Measurements from ENCODE around the gene SMC5.
"Not testable (repeated sequence)": the region's sequence is repeated elsewhere in the genome, so short reads cannot be mapped to it uniquely, and the experiment has no call there.

SMC5 gene

GRCh38 chr9:70258692-70259511, at the start of gene SMC5:
TSS of gene SMC5 (plus strand) at chr9:70258978. CDS start at chr9:70259079, 101 bp downstream.
- peak; percentile 88 for DNase-seq

- no peak for DNase-seq
These were observed 41.7 kb upstream of the SMC5 start for GRCh38 chr9:70217029-70217428.

DNA sequence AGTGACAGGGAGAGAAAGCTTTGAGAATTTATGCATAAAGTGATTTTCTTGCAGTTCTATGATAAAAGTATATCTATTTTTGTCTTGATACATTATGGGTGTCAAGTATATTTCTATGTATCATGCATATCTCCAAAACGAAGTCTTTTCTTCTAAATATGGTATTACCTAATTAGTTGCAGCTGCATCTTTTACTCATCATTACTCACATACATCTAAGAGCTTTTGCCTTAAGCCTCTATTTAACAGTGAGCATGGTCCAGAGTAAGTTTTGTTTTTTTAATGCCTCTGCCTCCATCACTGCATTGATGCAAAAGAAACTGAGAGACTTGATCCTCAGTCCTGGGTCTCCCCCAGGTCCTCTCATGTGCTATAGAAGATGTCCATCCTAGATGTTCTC, 40.0 kb upstream of the SMC5 start:
- no peak for DNase-seq

DNA sequence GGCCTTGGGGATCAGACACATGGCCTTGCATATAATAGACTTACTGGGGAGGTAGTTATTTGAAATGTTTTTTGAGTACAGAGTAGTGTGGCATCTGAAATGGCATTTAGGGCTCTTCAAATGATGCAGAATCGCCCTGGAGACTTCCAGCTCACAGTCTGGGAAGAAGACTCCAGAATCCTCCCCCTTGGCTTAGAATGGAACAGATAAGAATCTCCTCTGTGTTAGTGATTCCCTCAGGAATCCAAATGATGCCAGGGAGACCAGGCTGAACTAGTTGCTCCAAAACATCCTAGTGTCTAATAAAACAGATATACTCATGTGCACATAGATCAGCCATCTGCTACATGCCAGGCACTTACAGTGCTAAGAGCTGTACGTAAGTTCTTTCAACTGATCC, 38.6 kb upstream of the SMC5 start:
- DNase-seq = no peak

DNA sequence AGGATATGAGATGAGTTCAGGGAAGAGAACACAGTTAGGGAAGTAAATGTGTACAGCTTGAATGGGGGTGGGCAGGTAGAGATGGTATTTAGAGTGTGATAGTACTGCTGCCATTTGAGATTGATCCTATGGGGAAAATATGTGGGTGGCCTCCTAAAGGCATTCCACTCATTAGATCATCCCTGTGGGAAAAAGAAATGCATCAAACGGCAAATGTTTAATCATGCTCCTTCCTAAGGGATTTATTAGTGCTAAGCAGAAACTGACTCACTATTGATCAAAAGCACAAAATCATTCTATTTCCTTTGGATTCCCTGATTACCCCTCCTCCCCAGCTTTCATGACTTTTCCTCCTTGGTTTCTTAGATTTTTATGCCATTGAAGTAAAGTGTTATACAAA, 36.4 kb upstream of the SMC5 start:
- DNase-seq = no peak

DNA sequence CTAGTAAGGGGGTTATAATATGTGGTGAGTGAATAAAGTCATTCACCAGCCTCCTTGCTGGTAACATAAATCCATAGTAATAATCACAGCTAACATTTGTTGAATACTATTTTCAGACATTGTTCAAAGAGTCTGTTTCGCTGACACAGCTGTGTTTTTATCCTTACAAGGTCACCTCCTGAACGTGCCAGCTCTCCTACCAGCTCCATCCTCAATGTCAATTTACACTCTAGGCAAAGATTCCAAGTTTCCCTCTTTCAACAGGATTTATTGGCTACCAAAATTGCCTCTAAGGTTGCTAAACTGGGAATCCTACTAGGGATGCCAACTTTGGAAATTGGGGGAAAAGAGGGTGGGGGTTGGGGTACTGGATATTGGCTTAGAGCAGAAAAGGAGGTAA, 30.7 kb upstream of the SMC5 start:
- DNase-seq = no peak

DNA sequence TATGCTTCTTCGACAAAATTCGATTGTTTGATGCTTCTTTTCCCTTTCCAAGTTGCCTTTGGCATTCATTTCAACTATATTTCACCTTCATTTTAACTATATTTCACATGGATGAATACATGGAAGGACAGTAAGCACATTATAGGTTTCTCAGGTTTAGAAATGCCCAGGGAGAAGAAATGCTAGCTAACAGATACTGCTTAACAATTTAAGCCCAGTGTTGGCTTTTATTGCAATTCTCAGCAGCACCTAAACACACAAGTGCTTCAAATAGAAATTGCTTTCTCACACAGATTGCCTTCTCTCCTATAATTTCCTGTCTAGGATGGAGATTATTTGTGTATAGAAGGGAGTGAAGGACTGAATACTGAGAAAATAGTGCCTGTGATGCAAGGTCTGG, 30.2 kb upstream of the SMC5 start:
- DNase-seq = no peak

DNA sequence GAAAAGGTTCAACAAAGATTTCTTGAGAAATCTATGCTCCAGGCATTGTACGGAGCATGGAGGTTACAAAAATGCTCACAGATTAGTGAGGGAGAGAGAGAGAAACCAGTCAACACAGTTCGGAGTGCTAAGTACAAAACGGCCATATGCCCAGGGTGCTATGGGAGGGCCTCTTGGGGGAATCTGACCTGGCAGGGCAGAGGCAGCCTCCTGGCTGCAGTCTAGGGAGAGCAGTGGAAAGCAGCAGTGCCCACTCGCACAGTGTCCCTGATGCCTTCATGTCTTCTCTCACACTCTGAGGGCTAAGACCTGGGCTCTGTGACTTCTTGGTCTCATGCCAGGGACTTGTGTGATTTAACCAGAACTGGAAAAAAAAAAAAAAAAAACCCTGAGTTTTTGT, 29.8 kb upstream of the SMC5 start:
- no peak for DNase-seq

GRCh38 chr9:70229579-70229978, 29.2 kb upstream of the SMC5 start:
- DNase-seq = no peak

DNA sequence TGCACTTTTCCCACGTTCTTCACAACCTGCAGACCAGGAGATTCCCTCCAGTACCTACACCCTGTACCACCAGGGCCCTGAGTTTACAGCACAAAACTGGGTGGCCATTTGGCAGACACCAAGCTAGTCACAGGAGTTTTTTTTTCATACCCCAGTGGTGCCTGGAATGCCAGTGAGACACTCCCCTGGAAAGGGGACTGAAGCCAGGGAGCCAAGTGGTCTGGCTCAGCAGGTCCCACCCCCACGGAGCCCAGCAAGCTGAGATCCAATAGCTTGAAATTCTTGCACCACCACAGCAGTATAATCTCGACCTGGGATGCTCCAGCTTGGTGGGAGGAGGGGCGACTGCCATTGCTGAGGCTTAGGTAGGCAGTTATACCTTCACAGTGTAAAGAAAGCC, 26.3 kb upstream of the SMC5 start:
- DNase-seq = no peak

GRCh38 chr9:70234208-70234607, 24.6 kb upstream of the SMC5 start:
- DNase-seq = not testable (repeated sequence)

- DNase-seq = not testable (repeated sequence)
These were observed 12.8 kb upstream of the SMC5 start for GRCh38 chr9:70245952-70246351.

- DNase-seq = no peak
These were observed 8.6 kb upstream of the SMC5 start for GRCh38 chr9:70250221-70250620.

GRCh38 chr9:70255486-70255885, 3.3 kb upstream of the SMC5 start:
- DNase-seq = no peak

- no peak for DNase-seq
These were observed 2.6 kb upstream of the SMC5 start for GRCh38 chr9:70256123-70256551.

- DNase-seq = no peak
These were observed 1.3 kb upstream of the SMC5 start for GRCh38 chr9:70257502-70257901.

GRCh38 chr9:70257991-70258691, 637 bp upstream of the SMC5 start:
- peak; percentile 20 for DNase-seq

GRCh38 chr9:70259512-70259802, 679 bp downstream of the SMC5 start:
- DNase-seq = no peak

- no peak for DNase-seq
These were observed 1.2 kb downstream of the SMC5 start for GRCh38 chr9:70260007-70260443.

GRCh38 chr9:70260606-70261005, 1.8 kb downstream of the SMC5 start:
- DNase-seq = no peak

DNA sequence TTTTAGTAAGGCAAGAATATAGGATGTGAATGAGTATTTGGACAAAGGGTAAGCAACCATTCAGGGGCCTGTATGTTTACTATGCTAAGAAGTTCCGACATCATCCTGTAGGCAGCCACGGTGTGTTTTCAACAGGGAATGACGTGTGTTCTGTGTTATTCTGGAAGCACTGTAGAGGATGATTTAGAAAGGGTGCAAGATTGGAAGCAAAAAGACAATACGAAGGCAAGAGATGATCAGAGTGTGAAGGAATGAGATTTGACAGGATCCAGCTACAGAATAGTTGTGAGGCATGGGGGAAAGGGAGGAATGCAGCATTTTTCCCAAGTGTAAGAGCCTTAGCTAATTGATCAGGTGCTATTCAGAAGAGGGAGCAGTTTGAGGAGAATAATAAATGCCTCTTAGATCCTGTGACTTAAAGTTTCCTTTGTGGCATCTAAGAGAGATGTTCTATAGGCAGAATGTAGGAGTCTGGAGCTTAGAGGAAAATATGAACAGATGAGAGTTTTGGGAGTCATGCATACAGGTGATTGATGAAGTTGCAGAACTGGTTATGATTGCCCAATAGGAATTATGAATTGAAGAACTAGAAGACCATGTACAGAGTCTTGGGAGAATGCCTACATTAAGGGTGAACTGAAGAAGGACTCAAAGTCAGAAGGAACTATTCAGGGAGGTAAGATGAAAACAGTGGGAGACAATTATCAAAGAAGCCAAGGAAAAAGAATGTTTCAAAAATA, 2.5 kb downstream of the SMC5 start:
- DNase-seq = no peak

DNA sequence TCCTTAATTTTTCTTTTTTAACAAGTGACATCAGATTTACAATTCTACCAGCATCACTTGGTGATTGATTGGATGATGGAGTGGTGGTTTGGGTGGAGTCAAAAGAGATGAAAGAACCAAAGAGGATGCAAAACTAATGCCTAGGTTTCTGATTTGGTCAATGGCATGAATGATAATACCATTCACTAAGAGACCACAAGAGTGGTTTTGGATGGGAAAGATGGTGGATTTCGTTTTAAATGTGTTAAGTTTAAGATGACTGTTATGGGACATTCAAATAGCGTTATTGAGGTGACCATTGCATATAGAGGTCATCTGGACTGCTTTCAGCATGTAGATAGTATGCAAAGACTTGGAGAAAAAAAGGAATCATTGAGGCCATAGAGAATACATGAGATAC, 3.6 kb downstream of the SMC5 start:
- no peak for DNase-seq

GRCh38 chr9:70262948-70263347, 4.2 kb downstream of the SMC5 start:
- DNase-seq = no peak

DNA sequence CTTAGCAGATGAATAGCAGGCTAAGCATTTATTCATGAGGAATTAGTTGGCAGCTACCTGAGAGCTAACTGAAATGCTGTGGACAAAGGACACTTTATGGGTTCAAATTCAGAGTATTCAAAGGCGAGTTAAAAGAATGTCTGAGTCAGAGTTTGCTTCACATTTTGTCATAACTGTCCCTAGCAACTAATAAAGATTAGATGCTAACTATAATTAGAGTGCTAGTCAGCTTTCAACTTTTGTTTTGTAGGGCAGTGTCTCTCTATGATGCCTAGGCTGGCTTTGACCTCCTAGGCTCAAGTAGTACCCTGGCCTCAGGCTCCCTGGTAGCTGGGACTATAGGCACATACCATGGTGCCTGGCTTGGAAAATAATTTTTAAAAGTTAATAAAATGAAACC, 4.6 kb downstream of the SMC5 start:
- DNase-seq = no peak
